Measurements from ENCODE around the gene NLRP1. TPM values are rescaled to one million over a fixed set of nuclear protein-coding genes. Genes with fewer than 3 reads are reported as not detected.

NLRP1 gene
- total and polyA plus RNA-seq, 4 donors = 11.1 to 82.2 (median 49.1) TPM

- Histone ChIP-seq H3K9me3 (ENCODE audit: control insufficient read depth, low read length) (no peaks in the 10 kb centered on the region), H3K36me3 (ENCODE audit: control insufficient read depth in 1 of 2, insufficient read depth in 2 of 2, low read length in 1 of 2) (no peaks in the 10 kb centered on the region), H3K27ac (ENCODE audit: low read depth in 1 of 2, low read length in 2 of 2) (no peak overlapping the region), H3K4me3 (ENCODE audit: low read length in 2 of 2) (peak overlapping the region; percentile 61 to 80), H3K4me1 (ENCODE audit: control insufficient read depth in 1 of 2, insufficient read depth in 2 of 2, low read length in 2 of 2) (peaks cover 0 to 7% of the 10 kb centered on the region in 2 donors), H3K27me3 (ENCODE audit: control insufficient read depth in 1 of 2, insufficient read depth in 2 of 2, low read length in 1 of 2) (no peaks in the 10 kb centered on the region)
- no peak for DNase-seq
- no peak for ATAC-seq (ENCODE audit: low FRiP score)
- intact Hi-C loops (cut with DNase I) = loop anchor here (2.0 kb wide), 1 partner anchor 19 kb away; the partner anchor contains the start of genes DERL2 (in 2 of the 2) and MIS12 (in 2 of the 2)
- WGBS, 2 donors = 0% methylated on average over 17 of the region's 17 CpGs
Observed at GRCh38 chr17:5468075-5468473, 116.2 kb downstream of the NLRP1 start.

- DNase-seq = no peak
- Histone ChIP-seq H3K36me3 (ENCODE audit: control insufficient read depth in 1 of 2, insufficient read depth in 2 of 2, low read length in 1 of 2) (no peaks in the 10 kb centered on the region), H3K27me3 (ENCODE audit: control insufficient read depth in 1 of 2, insufficient read depth in 2 of 2, low read length in 1 of 2) (no peaks in the 10 kb centered on the region), H3K9me3 (ENCODE audit: control insufficient read depth, low read length) (no peaks in the 10 kb centered on the region), H3K27ac (ENCODE audit: low read depth in 1 of 2, low read length in 2 of 2) (no peak overlapping the region), H3K4me1 (ENCODE audit: control insufficient read depth in 1 of 2, insufficient read depth in 2 of 2, low read length in 2 of 2) (peaks cover 0 to 7% of the 10 kb centered on the region in 2 donors), H3K4me3 (ENCODE audit: low read length in 2 of 2) (peak overlapping the region in 1 of 2 donors; percentile 80)
- intact Hi-C loops (cut with DNase I) = no loop called here
- no peak for ATAC-seq (ENCODE audit: low FRiP score)
- 3 to 4% methylated on average over 8 of the region's 8 CpGs for WGBS, 2 donors
Observed at GRCh38 chr17:5467416-5467815, 116.9 kb downstream of the NLRP1 start.

DNA sequence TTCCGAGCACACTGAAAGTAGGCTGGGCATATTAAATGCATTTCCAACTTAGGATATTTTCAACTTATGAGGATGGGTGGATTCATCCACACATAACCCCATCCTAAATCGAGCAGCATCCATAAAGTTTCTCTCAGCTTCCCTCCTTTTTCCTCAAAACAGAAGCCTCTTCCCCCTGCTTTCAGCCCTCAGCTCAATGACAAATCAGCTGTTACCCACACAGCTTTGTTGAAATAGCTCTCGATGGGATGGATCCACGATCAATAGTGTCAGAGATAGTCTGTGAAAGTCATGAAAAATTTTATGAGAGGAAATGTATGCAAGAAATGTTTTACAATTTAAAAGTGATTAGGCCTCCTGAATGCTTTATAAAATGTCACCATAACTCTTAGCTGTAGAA is 118.0 kb downstream of the NLRP1 start:
- peaks cover 0 to 7% of the 10 kb centered on the region in 2 donors for H3K4me1 ChIP-seq (ENCODE audit: control insufficient read depth in 1 of 2, insufficient read depth in 2 of 2, low read length in 2 of 2)
- no peak overlapping the region for H3K27ac ChIP-seq (ENCODE audit: low read depth in 1 of 2, low read length in 2 of 2)
- peaks cover 0 to 2% of the 10 kb centered on the region in 2 donors for H3K36me3 ChIP-seq (ENCODE audit: control insufficient read depth in 1 of 2, insufficient read depth in 2 of 2, low read length in 1 of 2)
- H3K27me3 ChIP-seq (ENCODE audit: control insufficient read depth in 1 of 2, insufficient read depth in 2 of 2, low read length in 1 of 2) = no peaks in the 10 kb centered on the region
- WGBS, 2 donors = 91% methylated on average over 4 of the region's 4 CpGs
- DNase-seq (no peak), ATAC-seq (ENCODE audit: low FRiP score) (no peak)
- no peak overlapping the region for H3K4me3 ChIP-seq (ENCODE audit: low read length in 2 of 2)
- H3K9me3 ChIP-seq (ENCODE audit: control insufficient read depth, low read length) = no peaks in the 10 kb centered on the region
- intact Hi-C loops (cut with DNase I) = no loop called here

GRCh38 chr17:5464717-5465507 is 119.4 kb downstream of the NLRP1 start:
- no peak overlapping the region for H3K4me3 ChIP-seq (ENCODE audit: low read length in 2 of 2)
- intact Hi-C loops (cut with DNase I) = no loop called here
- WGBS, 2 donors = 87 to 88% methylated on average over 10 of the region's 10 CpGs
- no peaks in the 10 kb centered on the region for H3K9me3 ChIP-seq (ENCODE audit: control insufficient read depth, low read length)
- H3K36me3 ChIP-seq (ENCODE audit: control insufficient read depth in 1 of 2, insufficient read depth in 2 of 2, low read length in 1 of 2) = peaks cover 0 to 2% of the 10 kb centered on the region in 2 donors
- H3K27me3 ChIP-seq (ENCODE audit: control insufficient read depth in 1 of 2, insufficient read depth in 2 of 2, low read length in 1 of 2) = no peaks in the 10 kb centered on the region
- no peak for ATAC-seq (ENCODE audit: low FRiP score)
- no peak for DNase-seq
- peaks cover 0 to 7% of the 10 kb centered on the region in 2 donors for H3K4me1 ChIP-seq (ENCODE audit: control insufficient read depth in 1 of 2, insufficient read depth in 2 of 2, low read length in 2 of 2)
- no peak overlapping the region for H3K27ac ChIP-seq (ENCODE audit: low read depth in 1 of 2, low read length in 2 of 2)

Other genes starting within 250 kb of the NLRP1 start
- gene NUP88, start 164.8 kb downstream of the NLRP1 start, total RNA-seq = 10 to 100 TPM; 43.2 to 56.5 TPM
- 10 to 100 TPM; 28.2 to 50.7 TPM for gene NUP88, start 164.8 kb downstream of the NLRP1 start, polyA plus RNA-seq
- gene RPAIN, start 164.3 kb downstream of the NLRP1 start, total RNA-seq = 10 to 100 TPM; 29.2 to 32.5 TPM
- gene RPAIN, start 164.3 kb downstream of the NLRP1 start, polyA plus RNA-seq = 10 to 100 TPM; 44.1 to 59.6 TPM
- 10 to 100 TPM; 51.8 to 60.1 TPM for gene C1QBP, start 145.4 kb downstream of the NLRP1 start, total RNA-seq
- 100 to 1,000 TPM in 1 of 2 donors, 10 to 100 TPM in 1; 58.5 to 111 TPM for gene C1QBP, start 145.4 kb downstream of the NLRP1 start, polyA plus RNA-seq
- 10 to 100 TPM in 1 of 2 donors, 1 to 10 TPM in 1; 9.5 to 11.2 TPM for gene DHX33, start 115.5 kb downstream of the NLRP1 start, total RNA-seq
- 1 to 10 TPM; 2.9 to 5.7 TPM for gene DHX33, start 115.5 kb downstream of the NLRP1 start, polyA plus RNA-seq
- 10 to 100 TPM; 47.3 to 57.5 TPM for gene DERL2, start 98.3 kb downstream of the NLRP1 start, total RNA-seq
- 10 to 100 TPM; 30.9 to 57.6 TPM for gene DERL2, start 98.3 kb downstream of the NLRP1 start, polyA plus RNA-seq
- 10 to 100 TPM; 14.6 to 16.1 TPM for gene MIS12, start 97.9 kb downstream of the NLRP1 start, total RNA-seq
- 10 to 100 TPM in 1 of 2 donors, 1 to 10 TPM in 1; 7.3 to 11.2 TPM for gene MIS12, start 97.9 kb downstream of the NLRP1 start, polyA plus RNA-seq

All from aorta (tissue), 5 donors.